ENCODE measurements around the gene ANAPC16.

ANAPC16 gene

DNA sequence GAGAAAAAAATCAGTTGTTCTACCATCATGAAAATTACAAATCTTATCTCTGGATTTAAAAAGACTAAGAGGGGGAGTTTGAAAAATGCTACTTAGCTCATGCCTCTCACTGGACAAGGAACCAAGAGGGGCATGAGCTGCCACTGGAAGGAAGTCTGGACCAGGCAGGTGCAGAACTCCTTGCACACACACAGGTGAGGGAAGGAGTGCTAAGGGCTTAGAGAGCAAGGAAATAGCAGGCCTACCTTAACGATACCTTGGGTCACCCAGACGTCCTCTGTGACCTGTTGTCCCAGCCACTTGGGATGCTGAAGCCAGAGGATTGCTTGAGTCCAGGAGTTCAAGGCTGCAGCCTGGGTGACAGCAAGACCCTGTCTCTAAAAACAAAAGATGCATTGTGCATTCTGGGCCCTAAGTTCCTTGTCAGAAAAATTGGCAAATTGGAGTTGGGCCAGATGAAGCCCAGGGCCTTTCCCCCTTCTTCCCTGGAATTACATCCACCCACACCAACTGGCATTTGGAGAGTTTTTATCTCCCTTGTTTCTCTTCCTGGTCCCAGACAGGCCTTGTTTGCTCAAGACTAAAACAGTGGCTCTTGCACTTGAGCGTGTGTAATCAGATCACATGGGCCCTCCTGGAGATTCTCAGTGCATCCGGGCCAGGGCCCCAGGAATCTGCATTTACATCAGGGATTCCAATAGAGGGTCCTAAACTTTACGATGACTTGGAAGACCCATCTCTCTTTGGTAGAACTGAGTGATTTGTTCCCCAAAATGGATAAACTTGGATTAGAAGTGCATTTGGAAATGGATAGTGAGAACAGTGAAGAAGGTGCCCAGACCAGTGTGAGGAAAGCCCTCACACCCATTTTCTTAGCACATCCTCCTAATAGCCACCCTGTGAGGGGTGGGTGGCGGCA lies 60.9 kb downstream of the ANAPC16 start:
- peak overlapping the region; percentile 92 for H3K4me2 ChIP-seq (ENCODE audit: low read length)
- TF ChIP-seq, protein P1, sequence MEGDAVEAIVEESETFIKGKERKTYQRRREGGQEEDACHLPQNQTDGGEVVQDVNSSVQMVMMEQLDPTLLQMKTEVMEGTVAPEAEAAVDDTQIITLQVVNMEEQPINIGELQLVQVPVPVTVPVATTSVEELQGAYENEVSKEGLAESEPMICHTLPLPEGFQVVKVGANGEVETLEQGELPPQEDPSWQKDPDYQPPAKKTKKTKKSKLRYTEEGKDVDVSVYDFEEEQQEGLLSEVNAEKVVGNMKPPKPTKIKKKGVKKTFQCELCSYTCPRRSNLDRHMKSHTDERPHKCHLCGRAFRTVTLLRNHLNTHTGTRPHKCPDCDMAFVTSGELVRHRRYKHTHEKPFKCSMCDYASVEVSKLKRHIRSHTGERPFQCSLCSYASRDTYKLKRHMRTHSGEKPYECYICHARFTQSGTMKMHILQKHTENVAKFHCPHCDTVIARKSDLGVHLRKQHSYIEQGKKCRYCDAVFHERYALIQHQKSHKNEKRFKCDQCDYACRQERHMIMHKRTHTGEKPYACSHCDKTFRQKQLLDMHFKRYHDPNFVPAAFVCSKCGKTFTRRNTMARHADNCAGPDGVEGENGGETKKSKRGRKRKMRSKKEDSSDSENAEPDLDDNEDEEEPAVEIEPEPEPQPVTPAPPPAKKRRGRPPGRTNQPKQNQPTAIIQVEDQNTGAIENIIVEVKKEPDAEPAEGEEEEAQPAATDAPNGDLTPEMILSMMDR (IDR thresholded peaks at IDR 0.05; ENCODE audit: low read depth, low read length): no peak
- TF ChIP-seq EZH2phosphoT487 (IDR thresholded peaks at IDR 0.05; ENCODE audit: low read depth): no peak
- H4K20me1 ChIP-seq (ENCODE audit: insufficient read depth, low read length): peaks cover 18% of the 10 kb centered on the region
- H3K27me3 ChIP-seq (ENCODE audit: low read depth, low read length): peaks cover 7% of the 10 kb centered on the region; the same call in 1 of the 2 replicates
- H2AFZ ChIP-seq (ENCODE audit: low read depth, low read length): no peak overlapping the region
- H3K9me3 ChIP-seq (ENCODE audit: insufficient read depth, low read length): no peaks in the 10 kb centered on the region
- H3K9ac ChIP-seq (ENCODE audit: low read length): no peak overlapping the region
- peak overlapping the region; percentile 40 for H3K27ac ChIP-seq (ENCODE audit: low read length)
- H3K36me3 ChIP-seq (replicated peaks; ENCODE audit: low read depth, low read length): peaks cover 27% of the 10 kb centered on the region
- peak overlapping the region; percentile 82; the same call in 1 of the 2 replicates for H3K4me3 ChIP-seq (ENCODE audit: low read length)
- H3K79me2 ChIP-seq (ENCODE audit: low read length): peaks cover 17% of the 10 kb centered on the region
- H3K4me1 ChIP-seq (ENCODE audit: low read length): peaks cover 25% of the 10 kb centered on the region

DNA sequence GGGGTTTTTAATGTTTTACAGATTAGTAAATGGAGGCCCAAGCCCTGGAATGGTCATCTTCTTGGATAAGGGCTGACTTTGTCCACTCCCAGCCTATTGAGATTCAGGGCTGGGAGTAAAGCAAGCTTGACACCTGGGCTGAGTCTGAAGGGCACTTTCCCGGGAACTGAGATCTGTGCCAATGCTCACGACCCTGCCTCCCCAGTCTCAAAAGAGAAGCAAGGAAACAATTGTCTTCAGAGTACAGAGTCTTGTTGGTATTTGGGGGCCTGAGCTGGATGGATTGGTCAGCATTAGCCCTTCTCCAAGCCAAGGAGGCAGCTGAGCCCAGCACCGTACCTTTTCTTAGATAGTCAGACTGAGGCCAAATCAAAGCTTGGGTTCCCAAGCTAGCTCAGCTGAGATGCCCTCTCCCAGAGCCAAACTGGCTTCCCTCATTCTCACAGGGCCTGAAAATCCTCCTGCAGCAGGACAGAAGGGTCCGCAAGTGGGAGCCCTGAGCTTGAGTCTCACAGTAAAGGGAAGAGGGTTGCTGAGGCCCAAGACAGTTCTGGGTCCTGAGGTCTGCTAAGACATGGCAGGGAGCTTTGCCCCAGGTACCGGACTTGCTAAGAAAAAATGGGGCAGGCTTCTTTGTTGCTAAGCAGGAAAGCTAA lies 61.7 kb downstream of the ANAPC16 start:
- H3K9ac ChIP-seq (ENCODE audit: low read length): no peak overlapping the region
- peaks cover 18% of the 10 kb centered on the region for H4K20me1 ChIP-seq (ENCODE audit: insufficient read depth, low read length)
- peaks cover 17% of the 10 kb centered on the region for H3K79me2 ChIP-seq (ENCODE audit: low read length)
- no peak overlapping the region for H2AFZ ChIP-seq (ENCODE audit: low read depth, low read length)
- no peaks in the 10 kb centered on the region for H3K9me3 ChIP-seq (ENCODE audit: insufficient read depth, low read length)
- TF ChIP-seq, protein P1 (IDR thresholded peaks at IDR 0.05; ENCODE audit: low read depth, low read length): no peak
- TF ChIP-seq EZH2phosphoT487 (IDR thresholded peaks at IDR 0.05; ENCODE audit: low read depth): no peak
- no peak overlapping the region for H3K4me3 ChIP-seq (ENCODE audit: low read length)
- no peak overlapping the region for H3K4me2 ChIP-seq (ENCODE audit: low read length)
- H3K27me3 ChIP-seq (ENCODE audit: low read depth, low read length): peaks cover 7% of the 10 kb centered on the region; the same call in 1 of the 2 replicates
- H3K36me3 ChIP-seq (replicated peaks; ENCODE audit: low read depth, low read length): peaks cover 27% of the 10 kb centered on the region
- H3K4me1 ChIP-seq (ENCODE audit: low read length): peaks cover 21% of the 10 kb centered on the region
- peak overlapping the region; percentile 6; the same call in 1 of the 2 replicates for H3K27ac ChIP-seq (ENCODE audit: low read length)

DNA sequence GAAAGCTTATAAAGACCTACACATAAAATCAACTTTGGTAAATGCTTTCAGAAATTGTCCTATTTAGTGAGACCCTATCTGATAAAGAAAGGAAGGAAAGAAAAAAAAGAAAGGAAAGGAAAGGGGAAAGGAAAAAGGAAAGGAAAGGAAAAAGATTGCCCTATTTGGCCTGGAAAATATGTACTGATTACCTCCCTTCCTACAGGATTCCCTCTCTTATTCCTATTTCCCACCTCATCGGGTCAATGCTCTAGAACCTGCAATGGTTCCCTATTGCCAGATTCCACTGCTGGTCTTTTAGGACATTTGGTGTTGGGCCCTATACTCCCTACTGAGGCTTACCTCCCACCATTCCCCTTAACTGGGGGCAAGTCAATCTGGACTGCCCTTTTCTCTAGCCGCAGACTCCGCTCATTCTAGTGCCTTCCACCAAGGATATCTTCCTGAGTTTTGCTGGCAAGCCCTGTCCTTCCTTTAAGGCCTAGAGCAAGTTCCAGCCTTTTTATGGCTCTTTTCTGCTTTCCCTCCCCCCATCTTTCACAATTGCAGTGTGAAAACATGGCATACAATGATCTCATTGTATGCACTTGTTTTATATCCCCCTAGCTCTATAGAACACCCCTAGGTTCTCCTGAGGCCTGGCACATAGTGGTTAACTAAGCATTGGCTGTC lies 62.3 kb downstream of the ANAPC16 start:
- Histone ChIP-seq H4K20me1 (ENCODE audit: insufficient read depth, low read length) (peaks cover 18% of the 10 kb centered on the region), H3K79me2 (ENCODE audit: low read length) (peaks cover 17% of the 10 kb centered on the region), H3K27me3 (ENCODE audit: low read depth, low read length) (peaks cover 7% of the 10 kb centered on the region; the same call in 1 of the 2 replicates), H3K4me2 (ENCODE audit: low read length) (no peak overlapping the region), H3K4me1 (ENCODE audit: low read length) (peaks cover 24% of the 10 kb centered on the region), H3K4me3 (ENCODE audit: low read length) (no peak overlapping the region), H2AFZ (ENCODE audit: low read depth, low read length) (no peak overlapping the region), H3K9me3 (ENCODE audit: insufficient read depth, low read length) (no peaks in the 10 kb centered on the region), H3K9ac (ENCODE audit: low read length) (no peak overlapping the region), H3K27ac (ENCODE audit: low read length) (no peak overlapping the region), H3K36me3 (replicated peaks; ENCODE audit: low read depth, low read length) (peaks cover 27% of the 10 kb centered on the region)
- TF ChIP-seq, protein P1 (IDR thresholded peaks at IDR 0.05; ENCODE audit: low read depth, low read length): no peak
- TF ChIP-seq EZH2phosphoT487 (IDR thresholded peaks at IDR 0.05; ENCODE audit: low read depth): no peak

Measured in OCI-LY3 (cell line).